K562 (cell line): Measurements from ENCODE around the gene VENTX. TPM values are rescaled to one million over a fixed set of nuclear protein-coding genes. Genes with fewer than 3 reads are reported as not detected.

Source experiments
- CHCHD3 ChIP-seq: fragments of 250-450 bp; sonication (Bioruptor Pico); IDR thresholded peaks from 2 replicates; pipeline ENCODE4 v2.1.2; 2022; ENCODE audit warnings: mild to moderate bottlenecking
- CHD1 ChIP-seq: fragments of 200-600 bp; sonication (generic); IDR thresholded peaks from one replicate; pipeline ENCODE4 v1.6.1; 2012; ENCODE audit warnings: mild to moderate bottlenecking, moderate library complexity, low read length, inconsistent platforms
- CHD7 ChIP-seq: fragments of 200-600 bp; sonication (generic); IDR thresholded peaks from one replicate; pipeline ENCODE4 v1.6.1; 2012; ENCODE audit warnings: mild to moderate bottlenecking, low read depth, low read length, inconsistent platforms
- FOXJ3 ChIP-seq: sonication (generic); formaldehyde crosslinking; IDR thresholded peaks from 2 replicates; pipeline ENCODE4 v1.4.0; 2020; ENCODE audit warnings: mild to moderate bottlenecking, missing genetic modification reagents
- FUS ChIP-seq: fragments of 200-400 bp; formaldehyde crosslinking; optimal IDR thresholded peaks from 2 replicates; pipeline ENCODE3; 2017; ENCODE audit warnings: low read depth, low read length
- HDAC3 ChIP-seq: fragments of 450-650 bp; IDR thresholded peaks from 2 replicates; pipeline ENCODE4 v1.6.1; 2018; ENCODE audit warnings: borderline replicate concordance, mild to moderate bottlenecking, moderate library complexity; ENCODE audit not compliant: partially characterized antibody
- KAT7 ChIP-seq: sonication (generic); formaldehyde crosslinking; IDR thresholded peaks from 2 replicates; pipeline ENCODE4 v1.8.0; 2022; ENCODE audit warnings: missing genetic modification reagents, mild to moderate bottlenecking, borderline replicate concordance
- KAT8 ChIP-seq: fragments of 450-650 bp; IDR thresholded peaks from 2 replicates; pipeline ENCODE4 v1.6.1; 2016; ENCODE audit warnings: low read depth, mild to moderate bottlenecking
- TFE3 ChIP-seq: fragments of 450-650 bp; formaldehyde crosslinking; IDR thresholded peaks from 2 replicates; pipeline ENCODE4 v1.4.0; 2020; ENCODE audit warnings: mild to moderate bottlenecking, mixed read lengths
- ZNF217 ChIP-seq: sonication (generic); formaldehyde crosslinking; IDR thresholded peaks from 2 replicates; pipeline ENCODE4 v1.8.0; 2022; ENCODE audit warnings: mild to moderate bottlenecking, missing genetic modification reagents
- ZNF655 ChIP-seq: fragments of 250-450 bp; sonication (Bioruptor Pico); IDR thresholded peaks from 2 replicates; pipeline ENCODE4 v1.5.0; 2021
- polyA plus RNA-seq, 8 experiments: library from polyadenylated mRNA; depleted of rRNA in 4 of 8; stranded (reverse) in 5 of 8; unstranded in 3 of 8; fragments of >200 nt; fragmentation: Nextera tagmentation in 2 of 8; fragmentation: Illumina TruSeq in 1 of 8; extraction: Ambion mirVana in 2 of 8; extraction: Trizol in 1 of 8; gene quantifications; 2 replicates each; pipeline versions ENCODE4 v1.2.1 to v1.2.3, GENCODE V29; 2011 to 2014; ENCODE audit warnings: inconsistent platforms in 1 of 8, missing spikeins in 1 of 8
- total RNA-seq, 7 experiments: library from RNA; depleted of rRNA in 6 of 7; stranded (reverse); fragments of >200 nt in 6 of 7; fragmentation: Illumina TruSeq in 2 of 7; extraction: Trizol in 2 of 7; gene quantifications; 2 replicates each; pipeline versions ENCODE4 v1.2.1 to v1.2.3, GENCODE V29; 2011 to 2021; ENCODE audit warnings: low replicate concordance in 1 of 7

The VENTX gene
- total and polyA plus RNA-seq, 9 of the 15 experiments (the other 6 are each of a cell fraction or from before 2014, with no cell fraction given), result 0.07 to 0.70 (median 0.20) TPM; not detected in 1

- TF ChIP-seq CHD1 (no peak), FUS (no peak), KAT7 (CRISPR knock-in tag) (no peak), HDAC3 (no peak), ZNF655 (CRISPR knock-in tag) (no peak), CHCHD3 (CRISPR knock-in tag) (no peak), ZNF217 (CRISPR knock-in tag) (no peak), TFE3 (CRISPR knock-in tag) (no peak), CHD7 (no peak), FOXJ3 (CRISPR knock-in tag) (no peak), KAT8 (no peak)
Measured at GRCh38 chr10:133212853-133213494, 24.7 kb upstream of the VENTX start (continued).
